Suprapubic skin (tissue), 4 donors: ENCODE results near the gene ARMC10.

ENCODE experiments used
- EP300 ChIP-seq: sonication (generic); formaldehyde crosslinking; IDR thresholded peaks from one replicate; pipeline ENCODE4 v1.6.1; 2017; ENCODE audit warnings: antibody characterized with exemption
- POLR2A ChIP-seq, 2 donors: fragments of 450-650 bp; IDR thresholded peaks; one replicate each; pipeline ENCODE4 v1.6.1; 2017; ENCODE audit warnings: antibody characterized with exemption in 2 of 2, mild to moderate bottlenecking in 2 of 2, moderate library complexity in 2 of 2
- POLR2AphosphoS5 ChIP-seq, 3 donors: sonication (generic); formaldehyde crosslinking; IDR thresholded peaks; one replicate each; pipeline ENCODE4 v1.6.1; 2017; ENCODE audit warnings: antibody characterized with exemption in 3 of 3
- TF ChIP-seq, protein P1 (sequence below), 2 donors: fragments of 200-600 bp in 1 of 2; fragments of 450-650 bp in 1 of 2; sonication (generic) in 1 of 2; IDR thresholded peaks; one replicate each; pipeline ENCODE4 v1.5.1; 2016 to 2019; ENCODE audit warnings: antibody characterized with exemption in 2 of 2, mild to moderate bottlenecking in 1 of 2, moderate library complexity in 1 of 2

DNA sequence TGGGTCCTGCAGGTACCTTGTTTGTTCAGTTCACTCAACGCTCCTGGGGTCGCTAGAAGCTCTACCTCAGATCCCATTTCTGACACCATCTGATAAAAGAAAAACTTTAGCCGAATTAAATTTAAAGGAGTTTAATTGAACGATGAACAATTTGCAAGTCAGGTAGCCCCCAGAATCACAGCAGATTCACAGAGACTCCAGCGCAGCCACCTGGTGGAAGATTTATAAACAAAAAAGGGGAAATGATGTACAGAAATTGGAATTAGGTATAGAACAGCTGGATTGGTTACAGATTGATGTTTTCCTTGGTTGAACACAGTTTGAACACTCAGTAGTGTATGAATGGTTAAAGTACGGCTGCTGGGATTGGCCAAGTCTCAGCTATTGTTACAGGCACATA, 23.4 kb upstream of the ARMC10 start:
- TF ChIP-seq POLR2A (IDR thresholded peaks at IDR 0.05) = no peak
- TF ChIP-seq, protein P1, sequence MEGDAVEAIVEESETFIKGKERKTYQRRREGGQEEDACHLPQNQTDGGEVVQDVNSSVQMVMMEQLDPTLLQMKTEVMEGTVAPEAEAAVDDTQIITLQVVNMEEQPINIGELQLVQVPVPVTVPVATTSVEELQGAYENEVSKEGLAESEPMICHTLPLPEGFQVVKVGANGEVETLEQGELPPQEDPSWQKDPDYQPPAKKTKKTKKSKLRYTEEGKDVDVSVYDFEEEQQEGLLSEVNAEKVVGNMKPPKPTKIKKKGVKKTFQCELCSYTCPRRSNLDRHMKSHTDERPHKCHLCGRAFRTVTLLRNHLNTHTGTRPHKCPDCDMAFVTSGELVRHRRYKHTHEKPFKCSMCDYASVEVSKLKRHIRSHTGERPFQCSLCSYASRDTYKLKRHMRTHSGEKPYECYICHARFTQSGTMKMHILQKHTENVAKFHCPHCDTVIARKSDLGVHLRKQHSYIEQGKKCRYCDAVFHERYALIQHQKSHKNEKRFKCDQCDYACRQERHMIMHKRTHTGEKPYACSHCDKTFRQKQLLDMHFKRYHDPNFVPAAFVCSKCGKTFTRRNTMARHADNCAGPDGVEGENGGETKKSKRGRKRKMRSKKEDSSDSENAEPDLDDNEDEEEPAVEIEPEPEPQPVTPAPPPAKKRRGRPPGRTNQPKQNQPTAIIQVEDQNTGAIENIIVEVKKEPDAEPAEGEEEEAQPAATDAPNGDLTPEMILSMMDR (IDR thresholded peaks at IDR 0.05) = no peak
- TF ChIP-seq EP300 = no peak
- no peak for TF ChIP-seq POLR2AphosphoS5 (IDR thresholded peaks at IDR 0.05)
